Body of pancreas (tissue), 4 donors: ENCODE results near the gene MMP17.

Experiments
- CTCF ChIP-seq, 7 experiments: fragments of 450-650 bp in 4 of 7; fragments of 200-600 bp in 3 of 7; sonication (generic) in 3 of 7; IDR thresholded peaks; one replicate each; pipeline ENCODE4 v1.5.1; 2016 to 2019; ENCODE audit warnings: antibody characterized with exemption in 7 of 7
- POLR2A ChIP-seq, 3 donors: fragments of 450-650 bp; IDR thresholded peaks; one replicate each; pipeline ENCODE4 v1.6.1; 2016; ENCODE audit warnings: antibody characterized with exemption in 3 of 3, mild to moderate bottlenecking in 2 of 3

DNA sequence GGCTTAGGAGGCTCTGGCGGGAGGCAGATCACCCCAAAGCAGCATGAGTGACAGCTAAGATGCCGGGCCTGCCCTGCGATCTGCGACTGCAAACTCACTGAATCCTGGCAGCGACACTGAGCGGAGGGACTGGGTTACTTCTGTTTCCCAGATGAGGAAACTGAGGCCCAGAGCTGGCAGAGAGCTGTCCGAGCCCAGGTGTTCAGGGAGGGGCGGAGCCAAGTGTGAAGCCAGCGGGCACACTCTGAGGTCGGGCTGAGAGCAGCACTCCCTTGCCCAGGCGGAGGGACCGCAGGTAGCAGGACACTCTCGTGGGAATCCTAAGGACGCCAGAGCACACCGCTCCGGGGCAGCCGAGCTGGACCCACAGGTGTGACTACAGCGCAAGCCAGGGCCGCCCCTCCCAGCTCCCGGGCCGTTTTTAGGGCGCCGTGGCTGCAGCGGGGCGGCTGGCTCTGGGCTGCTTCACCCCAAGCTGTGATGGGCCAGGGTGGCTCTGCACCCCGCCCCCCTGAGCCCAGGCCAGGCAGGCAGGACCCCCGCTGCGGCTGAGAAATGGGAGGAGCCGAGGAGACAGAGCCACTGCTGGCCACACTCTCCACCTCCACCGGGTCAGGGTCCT is 27.4 kb downstream of the MMP17 start:
- TF ChIP-seq CTCF (IDR thresholded peaks at IDR 0.05) (no peak), POLR2A (IDR thresholded peaks at IDR 0.05) (no peak)
